HG02852 (cell line): ENCODE data around the gene CEP89.
"Not testable (repeated sequence)": the region's sequence is repeated elsewhere in the genome, so short reads cannot be mapped to it uniquely, and the experiment has no call there.

Experiments
- ATAC-seq: cut with Tn5 transposase; IDR thresholded peaks from one replicate; pipeline ENCODE4 v1.9.1; 2021; ENCODE audit warnings: mild to moderate bottlenecking, moderate library complexity; ENCODE audit not compliant: unreplicated experiment

Gene CEP89

DNA sequence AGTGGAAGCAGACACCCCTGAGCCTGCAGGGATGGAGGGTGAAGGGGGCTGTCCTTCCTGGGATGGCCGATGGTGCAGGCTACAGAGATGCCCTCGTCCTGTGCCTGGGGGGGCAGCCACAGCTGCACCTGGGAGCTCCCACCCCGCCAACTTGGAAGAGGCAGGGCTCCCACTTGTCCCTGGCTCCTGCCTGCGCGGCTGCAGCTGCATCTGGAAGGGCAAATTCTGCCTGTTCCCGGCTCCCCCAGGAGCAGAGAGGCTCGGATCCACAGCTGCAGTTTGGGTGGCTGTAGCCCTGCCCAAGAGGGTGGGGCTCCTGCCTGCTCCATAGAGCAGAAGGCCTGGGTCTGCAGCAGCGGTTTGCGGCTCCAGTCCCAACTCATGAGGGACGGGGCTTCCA is 2.2 kb downstream of the CEP89 start:
- no peak for ATAC-seq

DNA sequence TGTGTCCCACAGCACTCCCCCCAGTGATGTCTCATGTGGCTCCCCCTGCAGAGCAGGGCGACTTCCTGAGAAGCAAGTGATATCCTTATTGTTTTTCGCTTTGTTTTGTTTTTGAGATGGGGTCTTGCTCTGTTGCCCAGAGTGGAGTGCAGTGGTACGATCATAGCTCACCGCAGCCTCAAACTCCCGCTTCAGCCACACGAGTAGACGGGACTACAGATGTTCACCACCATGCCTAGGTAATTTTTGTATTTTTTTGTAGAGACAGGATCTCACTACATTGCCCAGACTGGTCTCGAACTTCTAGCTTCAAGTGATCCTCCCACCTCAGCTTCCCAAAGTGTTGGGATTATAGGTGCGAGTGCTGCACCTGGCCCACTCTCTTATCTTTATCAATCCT is 5.0 kb downstream of the CEP89 start:
- no peak for ATAC-seq

DNA sequence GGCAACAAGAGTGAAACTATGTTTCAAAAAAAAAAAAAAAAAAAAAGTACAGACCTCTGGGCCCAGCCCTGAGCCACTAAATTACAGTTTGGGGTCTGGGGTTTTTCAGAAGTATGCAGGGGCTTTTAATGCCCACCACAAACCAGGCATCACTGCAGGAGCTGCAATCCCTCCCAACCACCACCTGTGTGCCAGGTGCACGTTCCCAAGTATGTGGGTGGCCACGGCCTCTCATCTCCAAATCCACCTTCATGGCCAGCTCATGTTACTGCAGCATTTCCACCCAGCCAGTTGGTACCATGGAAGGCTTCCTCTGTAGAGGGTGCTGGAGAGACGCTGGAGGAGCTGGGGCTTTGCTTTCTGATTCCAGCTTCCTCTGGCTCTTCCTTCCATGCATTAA is 26.5 kb downstream of the CEP89 start:
- ATAC-seq = no peak

DNA sequence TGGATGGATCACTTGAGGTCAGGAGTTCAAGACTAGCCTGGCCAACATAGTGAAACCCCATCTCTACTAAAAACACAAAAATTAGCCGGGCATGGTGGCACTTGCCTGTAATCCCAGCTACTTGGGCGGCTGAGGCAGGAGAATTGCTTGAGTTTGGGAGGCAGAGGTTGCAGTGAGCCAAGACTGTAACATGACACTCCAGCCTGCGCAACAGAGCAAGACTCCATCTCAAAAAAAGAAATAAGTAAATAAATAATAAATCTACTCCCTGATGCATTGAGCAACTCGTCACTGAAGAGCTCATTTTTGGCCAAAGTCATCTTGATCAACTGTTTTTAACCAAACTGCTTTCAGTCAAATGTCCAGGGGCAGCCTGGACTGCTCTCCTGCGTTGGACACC is 30.5 kb downstream of the CEP89 start:
- ATAC-seq = not testable (repeated sequence)

- ATAC-seq = no peak
These were observed 35.7 kb downstream of the CEP89 start for GRCh38 chr19:32936065-32936464.

DNA sequence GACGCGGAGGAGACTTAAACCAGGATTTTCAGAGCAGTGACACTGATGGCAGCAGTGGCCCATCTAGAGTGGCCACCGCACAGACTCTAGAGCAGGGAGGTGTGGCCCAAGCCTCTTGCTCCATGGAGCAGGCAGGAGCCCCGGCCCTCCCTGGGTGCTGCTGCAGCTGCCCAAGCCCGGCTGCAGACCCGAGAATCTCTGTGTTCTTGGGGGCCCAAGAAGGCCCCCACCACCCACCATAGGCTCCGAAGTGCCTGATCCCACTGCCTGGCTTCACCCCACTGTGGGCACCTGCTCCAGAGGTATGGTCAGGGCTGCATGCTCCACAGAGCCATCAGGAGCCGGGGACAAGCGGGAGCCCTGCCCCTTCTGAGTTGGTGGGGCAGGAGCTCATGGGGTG is 36.1 kb downstream of the CEP89 start:
- ATAC-seq = no peak

GRCh38 chr19:32933571-32933970 is 38.2 kb downstream of the CEP89 start:
- ATAC-seq = no peak

DNA sequence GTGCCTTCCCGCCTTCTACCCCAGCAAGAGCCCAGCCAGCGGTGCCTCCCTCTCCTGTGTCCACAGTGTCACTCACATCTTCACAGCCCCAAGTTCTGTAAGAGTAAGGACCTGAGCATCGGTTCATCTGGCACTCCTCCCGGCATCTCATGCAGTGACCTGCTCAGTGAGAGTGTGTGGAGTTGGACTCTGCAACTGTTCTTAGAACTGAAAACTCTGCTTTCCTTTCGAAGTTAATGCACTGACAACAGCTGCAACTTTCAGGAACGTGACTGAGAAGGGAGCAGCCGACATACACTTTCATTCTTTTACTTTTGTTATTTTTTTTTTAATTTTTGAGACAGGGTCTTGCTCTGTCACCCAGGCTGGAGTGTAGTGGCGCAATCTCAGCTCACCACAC is 41.2 kb downstream of the CEP89 start:
- ATAC-seq = no peak

DNA sequence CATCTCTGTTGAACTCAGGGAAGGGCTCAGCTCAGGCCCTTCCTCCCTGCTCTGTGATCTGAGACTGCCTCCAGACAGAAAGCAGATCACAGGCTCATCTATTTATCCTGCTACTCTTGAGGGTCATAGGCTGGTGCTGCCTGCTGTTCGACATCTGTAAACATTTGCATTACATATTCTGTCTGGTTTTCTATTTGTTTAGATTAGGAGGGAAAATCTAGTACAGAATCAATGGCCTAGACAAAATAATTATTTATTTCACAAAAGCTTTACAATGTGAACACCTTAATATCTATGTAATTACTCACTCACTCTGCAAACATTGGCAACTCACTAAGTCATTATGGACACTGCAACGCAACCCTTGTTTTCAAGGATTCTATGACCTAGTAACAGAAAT is 43.0 kb downstream of the CEP89 start:
- no peak for ATAC-seq

DNA sequence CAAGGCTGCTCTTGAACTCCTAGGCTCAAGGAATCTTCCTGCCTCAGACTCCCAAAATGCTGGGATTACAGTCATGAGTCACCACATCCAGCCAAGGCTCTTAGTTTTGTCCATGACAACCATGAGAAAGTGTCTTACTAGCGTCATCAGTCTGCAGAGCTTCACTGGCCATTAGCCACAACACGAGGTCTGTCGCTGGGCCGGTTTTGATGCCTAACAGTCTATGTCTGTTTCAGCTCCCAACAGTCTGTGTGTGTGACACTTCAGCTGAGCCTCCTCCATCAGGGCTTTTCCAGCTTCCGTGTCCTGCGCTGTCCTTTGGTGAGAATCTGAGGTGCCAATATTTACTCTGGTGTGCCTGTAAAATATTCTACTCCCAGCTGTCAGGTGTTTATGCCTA is 47.6 kb downstream of the CEP89 start:
- no peak for ATAC-seq

- no peak for ATAC-seq
These were observed 50.1 kb downstream of the CEP89 start for GRCh38 chr19:32921624-32922023.

GRCh38 chr19:32919365-32919764 is 52.4 kb downstream of the CEP89 start:
- ATAC-seq = no peak

GRCh38 chr19:32917616-32917996 is 54.2 kb downstream of the CEP89 start:
- no peak for ATAC-seq

- ATAC-seq = no peak
These were observed 54.7 kb downstream of the CEP89 start for GRCh38 chr19:32916969-32917615.

- no peak for ATAC-seq
These were observed 56.7 kb downstream of the CEP89 start for GRCh38 chr19:32914879-32915660.

- no peak for ATAC-seq
These were observed 60.3 kb downstream of the CEP89 start for GRCh38 chr19:32911467-32911866.

DNA sequence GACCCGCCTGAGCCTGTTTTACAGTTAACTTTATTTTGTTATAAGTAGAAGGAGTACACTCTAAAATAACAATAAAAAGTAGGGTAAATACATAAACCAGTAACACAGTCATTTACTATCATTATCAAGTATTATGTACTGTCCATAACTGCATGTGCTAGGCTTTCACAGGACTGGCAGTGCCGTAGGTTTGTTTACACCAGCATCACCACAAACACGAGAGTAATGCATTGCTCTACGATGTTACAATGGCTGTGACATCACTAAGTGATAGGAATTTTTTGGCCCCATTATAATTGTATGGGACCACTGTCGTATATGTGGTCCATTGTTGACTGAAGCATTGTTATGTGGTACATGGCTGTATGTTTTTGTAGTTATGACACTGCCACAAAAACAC is 60.9 kb downstream of the CEP89 start:
- no peak for ATAC-seq

- no peak for ATAC-seq
These were observed 61.7 kb downstream of the CEP89 start for GRCh38 chr19:32910094-32910493.

- ATAC-seq = no peak
These were observed 62.5 kb downstream of the CEP89 start for GRCh38 chr19:32909257-32909656.

- no peak for ATAC-seq
These were observed 63.0 kb downstream of the CEP89 start for GRCh38 chr19:32908641-32909190.

DNA sequence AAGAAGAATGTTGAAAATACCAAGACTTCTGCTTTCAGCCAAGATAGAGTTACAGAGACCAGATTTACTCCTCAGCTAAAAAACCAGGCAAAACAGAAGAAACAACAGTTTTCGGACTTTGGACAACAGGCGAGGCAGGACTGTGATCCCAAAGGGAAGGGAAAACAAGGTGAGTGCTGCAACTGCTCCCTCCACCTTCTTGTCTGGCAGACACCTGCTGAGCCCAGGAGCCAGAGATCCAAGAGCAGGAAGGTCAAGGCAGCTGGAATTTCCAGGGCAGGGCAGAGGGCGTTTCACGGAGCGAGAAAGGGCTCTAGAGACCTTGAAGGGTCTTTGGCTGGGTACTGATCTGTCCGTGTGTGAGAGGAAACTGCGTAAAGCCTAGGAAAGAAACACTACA is 69.3 kb downstream of the CEP89 start:
- no peak for ATAC-seq

GRCh38 chr19:32901504-32902161 is 70.1 kb downstream of the CEP89 start:
- ATAC-seq = no peak
